MM.1S (cell line): ENCODE results near the gene NR5A2.

ENCODE experiments used
- EZH2 ChIP-seq: fragments of 300-600 bp; sonication (generic); optimal IDR thresholded peaks from 2 replicates; pipeline ENCODE3; 2017; ENCODE audit warnings: low read depth, mild to moderate bottlenecking, antibody characterized with exemption, low read length, mixed read lengths
- TF ChIP-seq, protein P1 (sequence below): fragments of 300-600 bp; sonication (generic); IDR thresholded peaks from 2 replicates; pipeline ENCODE4 v1.5.1; 2016; ENCODE audit warnings: antibody characterized with exemption, low read length, mixed read lengths

DNA sequence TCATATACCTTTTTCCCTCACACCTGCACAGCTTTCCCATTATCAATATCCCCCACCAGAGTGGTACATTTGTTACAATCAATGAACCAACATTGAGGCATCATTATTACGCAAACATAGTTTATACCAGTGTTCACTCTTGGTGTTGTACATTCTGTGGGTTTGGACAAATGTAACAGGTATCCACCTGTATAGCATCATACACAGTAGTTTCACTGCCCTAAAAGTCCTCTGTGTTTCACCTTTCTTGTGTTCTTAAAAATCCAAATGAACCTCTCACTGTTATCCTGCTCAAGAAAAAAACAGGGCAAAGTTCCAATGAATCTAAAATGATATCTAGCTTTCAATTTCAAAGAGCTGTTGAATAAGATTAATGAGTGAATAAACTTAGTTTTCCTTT is 45.9 kb upstream of the NR5A2 start:
- TF ChIP-seq, protein P1, sequence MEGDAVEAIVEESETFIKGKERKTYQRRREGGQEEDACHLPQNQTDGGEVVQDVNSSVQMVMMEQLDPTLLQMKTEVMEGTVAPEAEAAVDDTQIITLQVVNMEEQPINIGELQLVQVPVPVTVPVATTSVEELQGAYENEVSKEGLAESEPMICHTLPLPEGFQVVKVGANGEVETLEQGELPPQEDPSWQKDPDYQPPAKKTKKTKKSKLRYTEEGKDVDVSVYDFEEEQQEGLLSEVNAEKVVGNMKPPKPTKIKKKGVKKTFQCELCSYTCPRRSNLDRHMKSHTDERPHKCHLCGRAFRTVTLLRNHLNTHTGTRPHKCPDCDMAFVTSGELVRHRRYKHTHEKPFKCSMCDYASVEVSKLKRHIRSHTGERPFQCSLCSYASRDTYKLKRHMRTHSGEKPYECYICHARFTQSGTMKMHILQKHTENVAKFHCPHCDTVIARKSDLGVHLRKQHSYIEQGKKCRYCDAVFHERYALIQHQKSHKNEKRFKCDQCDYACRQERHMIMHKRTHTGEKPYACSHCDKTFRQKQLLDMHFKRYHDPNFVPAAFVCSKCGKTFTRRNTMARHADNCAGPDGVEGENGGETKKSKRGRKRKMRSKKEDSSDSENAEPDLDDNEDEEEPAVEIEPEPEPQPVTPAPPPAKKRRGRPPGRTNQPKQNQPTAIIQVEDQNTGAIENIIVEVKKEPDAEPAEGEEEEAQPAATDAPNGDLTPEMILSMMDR: no peak
- no peak for TF ChIP-seq EZH2
